Measurements from ENCODE around the gene NDUFA6. TPM values are rescaled to one million over a fixed set of nuclear protein-coding genes. Genes with fewer than 3 reads are reported as not detected.
"Not testable (repeated sequence)": the region's sequence is repeated elsewhere in the genome, so short reads cannot be mapped to it uniquely, and the experiment has no call there.

NDUFA6 gene
- polyA plus RNA-seq (2014; cell fraction: cytosol; rRNA removed), result 157 and 169 TPM in 2 replicates
- 115 and 120 TPM in 2 replicates for polyA plus RNA-seq (2014; cell fraction: nucleus; rRNA removed)

DNA sequence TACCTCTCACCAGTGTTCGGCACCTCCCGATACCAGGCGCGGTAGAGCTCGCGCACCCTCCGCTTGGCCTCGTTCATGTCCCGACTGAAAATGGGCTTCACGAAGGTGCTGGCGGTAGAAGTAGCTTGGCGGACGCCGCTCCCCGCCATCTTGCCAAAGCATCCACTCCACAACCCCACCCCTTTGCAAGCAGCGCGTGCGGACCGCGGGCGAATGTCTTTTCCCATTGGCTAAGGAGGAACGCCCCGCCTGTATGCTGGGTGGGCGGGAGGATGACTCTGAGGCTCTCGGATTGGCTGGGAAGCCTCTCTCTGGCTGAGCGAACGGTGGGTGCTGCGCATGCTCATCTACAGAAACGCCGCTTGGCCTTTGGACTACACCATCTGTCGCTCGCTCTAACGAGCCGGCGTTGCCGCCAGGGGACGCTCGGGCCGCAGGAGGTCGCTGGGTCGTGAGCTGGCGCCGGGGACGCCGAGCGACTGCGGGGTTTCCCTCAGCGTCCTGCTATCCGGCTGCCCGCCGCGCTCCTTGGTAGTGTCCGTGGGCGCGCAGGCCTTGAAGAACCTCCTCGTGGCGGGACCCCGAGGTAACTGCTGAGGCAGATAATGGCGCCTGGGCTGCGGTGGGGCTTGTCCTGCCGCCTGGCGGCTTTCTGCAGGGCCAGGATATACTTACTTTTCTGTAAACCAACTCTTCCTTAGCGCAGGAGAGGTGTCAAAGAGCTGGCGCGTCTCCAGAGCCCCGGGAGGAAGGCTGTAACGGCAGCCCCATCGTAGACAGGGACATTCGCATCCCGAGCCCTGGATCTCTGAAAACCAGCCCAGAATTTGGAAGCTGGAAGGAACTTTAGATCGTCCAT is at the start of gene NDUFA6:
Gene NDUFA6 (minus strand): TSS at position 177 of the 859 bp plus-strand sequence. CDS start 28 bp downstream, at position 149.
- DNase-seq (ENCODE audit: low spot score), result peak; percentile 99

DNA sequence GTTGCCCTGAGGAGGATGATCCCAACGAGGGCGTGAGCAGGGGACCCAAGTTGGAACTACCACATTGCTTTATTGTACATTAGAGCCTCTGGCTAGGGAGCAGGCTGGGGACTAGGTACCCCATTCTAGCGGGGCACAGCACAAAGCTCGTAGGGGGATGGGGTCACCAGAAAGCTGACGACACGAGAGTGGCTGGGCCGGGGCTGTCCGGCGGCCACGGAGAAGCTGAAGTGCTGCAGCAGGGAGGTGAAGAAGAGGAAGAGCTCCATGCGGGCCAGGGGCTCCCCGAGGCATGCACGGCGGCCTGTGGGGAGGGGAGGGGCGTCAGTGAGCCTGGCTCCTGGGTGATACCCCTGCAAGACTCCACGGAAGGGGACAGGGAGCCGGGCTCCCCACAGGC is 49.6 kb upstream of the NDUFA6 start:
- DNase-seq (ENCODE audit: low spot score), result not testable (repeated sequence)

DNA sequence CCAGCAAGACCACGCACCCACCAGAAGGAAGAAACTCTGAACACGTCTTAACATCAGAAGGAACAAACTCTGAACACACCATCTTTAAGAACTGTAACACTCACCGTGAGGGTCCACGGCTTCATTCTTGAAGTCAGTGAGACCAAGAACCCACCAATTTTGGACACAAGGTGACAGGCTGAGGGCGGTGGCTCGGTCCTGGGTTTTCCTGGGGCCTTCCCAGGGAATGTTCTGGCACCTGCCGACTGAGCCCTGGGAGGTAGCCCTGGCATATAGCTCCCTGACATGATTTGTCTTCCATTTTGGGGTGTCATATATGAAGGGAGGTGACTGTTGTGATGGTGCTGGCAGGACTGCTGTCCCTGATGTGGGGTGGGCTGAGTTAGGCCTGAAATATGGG is 48.9 kb upstream of the NDUFA6 start:
- not testable (repeated sequence) for DNase-seq (ENCODE audit: low spot score)

DNA sequence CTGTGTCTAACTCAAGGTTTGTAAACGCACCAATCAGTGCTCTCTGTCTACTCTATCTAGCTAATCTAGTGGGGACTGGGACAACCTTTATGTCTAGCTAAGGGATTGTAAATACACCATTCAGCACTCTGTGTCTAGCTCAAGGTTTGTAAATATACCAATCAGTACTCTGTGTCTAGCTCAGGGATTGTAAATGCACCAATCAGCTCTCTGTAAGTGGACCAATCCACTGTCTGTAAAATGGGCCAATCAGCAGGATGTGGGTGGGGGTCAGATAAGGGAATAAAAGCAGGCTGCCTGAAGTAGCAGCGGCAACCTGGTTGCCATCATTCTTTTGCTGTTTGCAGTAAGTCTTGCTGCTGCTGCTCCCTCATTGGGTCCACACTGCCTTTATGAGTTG is 48.4 kb upstream of the NDUFA6 start:
- DNase-seq (ENCODE audit: low spot score), result no peak

DNA sequence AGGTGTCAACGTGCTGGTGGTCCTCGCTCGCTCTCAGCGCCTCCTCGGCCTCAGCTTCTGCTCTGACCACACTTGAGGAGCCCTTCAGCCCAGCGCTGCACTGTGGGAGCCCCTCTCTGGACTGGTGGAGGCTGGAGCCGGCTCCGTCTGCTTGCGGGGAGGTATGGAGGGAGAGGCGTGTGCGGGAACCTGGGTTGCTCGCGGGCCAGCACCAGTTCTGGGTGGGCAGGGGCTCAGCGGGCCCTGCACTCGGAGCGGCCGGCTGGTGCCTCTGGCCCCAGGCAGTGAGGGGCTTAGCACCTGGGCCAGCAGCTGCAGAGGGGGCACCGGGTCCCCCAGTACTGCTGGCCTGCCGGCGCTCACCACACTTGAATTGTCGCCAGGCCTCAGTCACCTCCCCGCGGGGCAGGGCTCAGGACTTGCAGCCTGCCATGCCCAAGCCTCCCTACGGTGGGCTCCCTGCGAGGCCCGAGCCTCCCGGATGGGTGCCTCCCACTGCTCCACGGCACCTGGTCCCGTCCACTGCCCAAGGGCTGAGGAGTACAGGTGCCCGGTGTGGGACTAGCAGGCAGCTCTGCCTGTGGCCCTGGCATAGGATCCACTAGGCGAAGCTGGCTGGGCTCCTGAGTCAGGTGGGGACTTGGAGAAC is 47.7 kb upstream of the NDUFA6 start:
- DNase-seq (ENCODE audit: low spot score), result no peak

DNA sequence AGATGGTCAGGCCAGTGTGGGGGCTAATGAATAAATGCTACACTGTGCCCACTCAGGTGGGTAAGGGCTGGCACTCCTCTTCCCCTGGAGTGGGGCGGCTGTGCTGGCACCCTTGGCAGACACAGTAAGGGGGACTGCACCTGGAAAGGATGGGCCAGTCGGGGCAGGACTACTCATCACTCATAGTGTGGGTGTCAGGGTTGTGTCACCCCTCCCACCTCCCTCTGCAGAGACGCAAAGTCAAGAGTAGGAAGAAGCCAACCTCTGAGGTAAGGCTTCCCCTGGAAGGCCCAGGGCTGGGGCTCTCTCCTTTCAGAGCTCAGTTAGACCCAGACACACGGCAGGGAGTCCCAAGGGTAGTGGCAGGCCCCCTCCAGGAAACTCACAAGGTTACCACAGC is 45.1 kb upstream of the NDUFA6 start:
- DNase-seq (ENCODE audit: low spot score), result not testable (repeated sequence)

DNA sequence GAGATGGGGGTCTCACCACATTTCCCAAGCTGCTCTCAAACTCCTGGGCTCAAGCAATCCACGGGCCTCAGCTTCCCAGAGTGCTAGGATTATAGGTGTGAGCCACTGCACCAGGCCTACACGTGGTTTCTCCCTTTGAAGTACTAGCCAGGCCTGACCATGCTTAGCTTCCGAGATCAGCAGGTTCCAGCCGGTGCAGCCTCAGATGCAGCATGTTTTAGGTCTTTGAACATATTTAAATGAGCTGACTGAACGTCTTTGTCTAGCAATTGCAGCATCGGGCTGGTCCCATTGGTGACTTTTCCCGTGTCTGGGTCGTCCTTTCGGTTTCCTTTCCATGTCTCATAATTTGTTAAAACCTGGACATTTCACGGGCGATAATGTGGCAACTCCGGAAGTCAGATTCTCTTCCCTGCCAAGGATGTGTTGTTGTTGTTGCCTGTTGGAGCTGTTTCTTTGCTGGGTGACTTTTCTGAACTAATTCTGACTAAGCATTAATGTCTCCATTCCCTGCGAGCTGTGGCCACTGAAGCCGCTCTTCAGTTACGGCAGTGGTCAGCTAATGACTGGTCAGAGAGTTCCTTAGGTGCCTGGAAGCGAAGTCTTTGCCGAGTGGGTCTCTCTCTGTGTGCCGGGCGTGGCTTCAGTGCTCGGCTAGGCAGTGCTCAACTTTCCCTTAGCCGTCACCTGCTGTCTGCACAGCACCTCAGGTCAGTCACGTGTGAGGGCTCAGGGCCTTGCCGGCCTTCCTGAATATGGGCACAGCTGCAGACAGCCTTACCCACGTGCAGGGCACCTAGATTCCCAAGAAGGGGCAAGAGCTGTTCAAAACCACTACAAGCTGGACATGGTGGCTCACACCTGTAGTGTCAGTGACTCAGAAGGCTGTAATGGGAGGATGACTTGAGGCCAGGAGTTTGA is 43.8 kb upstream of the NDUFA6 start:
- no peak for DNase-seq (ENCODE audit: low spot score)

DNA sequence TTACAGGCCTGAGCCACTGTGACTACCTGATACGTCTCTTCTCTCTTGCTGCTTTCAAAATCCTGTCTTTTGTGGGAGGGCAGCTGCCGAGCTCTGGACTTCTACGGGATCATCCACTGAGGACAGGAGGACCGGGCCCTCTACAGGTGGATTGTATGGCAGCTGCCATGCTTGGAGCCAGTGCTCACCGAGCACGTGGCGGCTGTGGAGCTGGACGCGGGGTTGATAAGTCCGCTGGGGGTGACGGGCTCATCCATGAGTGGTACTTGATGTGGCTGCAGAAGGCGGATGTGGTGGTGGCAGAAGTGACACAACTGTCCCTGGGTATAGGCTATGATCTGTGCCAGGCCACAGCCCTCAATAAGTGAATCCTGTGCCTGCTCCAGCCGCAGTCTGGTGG is 41.9 kb upstream of the NDUFA6 start:
- no peak for DNase-seq (ENCODE audit: low spot score)

DNA sequence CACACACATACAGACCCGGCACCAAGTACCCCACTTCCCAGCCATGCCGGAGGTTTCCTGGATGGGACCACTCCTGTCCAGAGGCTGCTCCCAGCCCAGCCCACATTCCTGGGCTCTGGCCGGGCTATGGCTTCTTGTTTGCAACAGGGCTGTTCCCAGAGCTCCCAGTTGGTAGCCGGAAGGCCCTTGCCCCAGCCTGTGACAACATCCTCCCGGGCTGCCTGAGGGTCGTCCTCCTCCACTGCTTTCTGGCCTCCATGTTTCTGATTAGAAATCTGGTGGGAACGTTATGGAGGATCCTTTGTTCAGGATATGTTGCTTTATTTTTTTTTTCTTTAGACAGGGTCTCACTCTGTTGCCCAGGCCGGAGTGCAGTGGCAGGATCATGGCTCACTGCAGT is 41.0 kb upstream of the NDUFA6 start:
- DNase-seq (ENCODE audit: low spot score), result no peak

DNA sequence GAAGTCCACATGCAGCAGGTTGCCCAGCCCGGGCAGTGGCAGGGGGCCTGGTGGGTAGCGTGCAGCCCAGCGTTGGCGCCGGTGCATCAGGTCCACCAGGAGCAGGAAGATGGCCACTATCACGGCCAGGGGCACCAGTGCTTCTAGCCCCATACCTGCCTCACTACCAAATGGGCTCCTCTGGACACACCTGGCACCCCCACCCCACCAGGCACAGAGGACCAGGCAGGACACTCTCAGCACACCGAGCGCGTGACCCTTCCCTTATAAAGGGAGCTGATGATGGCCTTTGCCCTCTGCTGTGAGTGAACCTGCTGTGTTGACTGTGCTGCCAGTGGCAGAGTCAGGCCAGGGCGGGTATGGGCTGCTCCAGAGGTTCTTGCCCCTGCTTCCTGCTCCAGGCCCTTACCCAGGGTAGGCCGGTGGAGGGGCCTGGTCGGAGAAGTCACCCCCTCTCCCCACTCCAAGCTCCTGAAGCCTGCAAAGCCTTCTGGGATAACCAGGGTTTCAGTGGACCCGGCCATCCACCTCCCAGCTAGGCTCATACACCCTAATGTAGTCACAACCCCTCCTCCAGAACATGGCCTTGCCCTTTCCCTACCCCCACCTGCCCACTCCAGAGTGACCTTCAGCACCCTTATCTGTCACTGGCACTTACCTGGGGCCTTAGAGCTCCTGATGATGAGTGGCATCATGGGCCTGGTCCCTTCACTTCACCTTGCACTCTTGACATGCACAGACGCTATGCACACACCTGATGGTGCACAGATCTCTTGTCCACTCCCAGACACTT is 40.3 kb upstream of the NDUFA6 start, which contains the start of gene CYP2D6:
Gene CYP2D6 (minus strand): TSS at position 172 of the 793 bp plus-strand sequence. CDS start 19 bp downstream, at position 153.
- DNase-seq (ENCODE audit: low spot score), result not testable (repeated sequence)

DNA sequence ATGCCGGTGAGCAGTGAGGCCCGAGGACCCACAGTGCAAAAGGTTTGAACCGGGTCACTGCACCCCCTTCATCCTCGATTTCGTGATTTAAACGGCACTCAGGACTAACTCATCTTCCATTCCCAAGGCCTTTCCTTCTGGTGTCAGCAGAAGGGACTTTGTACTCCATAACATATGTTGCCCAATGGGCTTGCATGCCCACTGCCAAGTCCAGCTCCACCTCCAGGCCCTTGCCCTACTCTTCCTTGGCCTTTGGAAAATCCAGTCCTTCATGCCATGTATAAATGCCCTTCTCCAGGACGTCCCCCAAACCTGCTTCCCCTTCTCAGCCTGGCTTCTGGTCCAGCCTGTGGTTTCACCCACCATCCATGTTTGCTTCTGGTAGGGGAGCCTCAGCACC is 39.6 kb upstream of the NDUFA6 start:
- DNase-seq (ENCODE audit: low spot score), result not testable (repeated sequence)

DNA sequence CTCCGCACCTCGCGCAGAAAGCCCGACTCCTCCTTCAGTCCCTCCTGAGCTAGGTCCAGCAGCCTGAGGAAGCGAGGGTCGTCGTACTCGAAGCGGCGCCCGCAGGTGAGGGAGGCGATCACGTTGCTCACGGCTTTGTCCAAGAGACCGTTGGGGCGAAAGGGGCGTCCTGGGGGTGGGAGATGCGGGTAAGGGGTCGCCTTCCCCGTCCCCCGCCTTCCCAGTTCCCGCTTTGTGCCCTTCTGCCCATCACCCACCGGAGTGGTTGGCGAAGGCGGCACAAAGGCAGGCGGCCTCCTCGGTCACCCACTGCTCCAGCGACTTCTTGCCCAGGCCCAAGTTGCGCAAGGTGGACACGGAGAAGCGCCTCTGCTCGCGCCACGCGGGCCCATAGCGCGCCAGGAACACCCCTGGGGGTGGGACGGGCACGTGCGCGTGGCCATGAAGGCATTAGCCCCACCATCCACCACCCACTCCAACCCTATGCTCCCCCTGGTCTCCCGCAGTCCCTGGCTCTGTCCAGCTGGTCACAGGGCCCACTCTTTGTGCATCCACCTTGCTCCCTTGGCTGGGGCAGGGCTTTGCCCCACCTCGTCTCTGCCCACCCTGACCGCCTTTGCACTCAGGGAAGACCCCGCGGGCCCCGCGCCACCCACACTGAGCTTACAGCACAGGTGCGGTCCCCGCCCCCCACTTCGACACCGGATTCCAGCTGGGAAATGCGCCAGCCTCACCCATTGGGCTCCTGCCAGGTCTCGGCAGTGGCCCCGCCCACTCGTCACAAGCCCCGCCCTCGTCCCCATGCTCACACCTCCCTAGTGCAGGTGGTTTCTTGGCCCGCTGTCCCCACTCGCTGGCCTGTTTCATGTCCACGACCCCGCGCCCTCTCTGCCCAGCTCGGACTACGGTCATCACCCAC is 38.5 kb upstream of the NDUFA6 start:
- DNase-seq (ENCODE audit: low spot score), result not testable (repeated sequence)

DNA sequence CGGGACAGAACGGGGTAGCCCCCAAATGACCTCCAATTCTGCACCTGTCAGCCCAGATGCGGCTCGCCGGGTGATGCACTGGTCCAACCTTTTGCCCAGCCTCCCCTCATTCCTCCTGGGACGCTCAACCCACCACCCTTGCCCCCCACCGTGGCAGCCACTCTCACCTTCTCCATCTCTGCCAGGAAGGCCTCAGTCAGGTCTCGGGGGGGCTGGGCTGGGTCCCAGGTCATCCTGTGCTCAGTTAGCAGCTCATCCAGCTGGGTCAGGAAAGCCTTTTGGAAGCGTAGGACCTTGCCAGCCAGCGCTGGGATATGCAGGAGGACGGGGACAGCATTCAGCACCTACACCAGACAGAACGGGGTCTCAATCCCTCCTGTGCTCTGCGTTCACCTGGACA is 37.4 kb upstream of the NDUFA6 start:
- DNase-seq (ENCODE audit: low spot score), result not testable (repeated sequence)

DNA sequence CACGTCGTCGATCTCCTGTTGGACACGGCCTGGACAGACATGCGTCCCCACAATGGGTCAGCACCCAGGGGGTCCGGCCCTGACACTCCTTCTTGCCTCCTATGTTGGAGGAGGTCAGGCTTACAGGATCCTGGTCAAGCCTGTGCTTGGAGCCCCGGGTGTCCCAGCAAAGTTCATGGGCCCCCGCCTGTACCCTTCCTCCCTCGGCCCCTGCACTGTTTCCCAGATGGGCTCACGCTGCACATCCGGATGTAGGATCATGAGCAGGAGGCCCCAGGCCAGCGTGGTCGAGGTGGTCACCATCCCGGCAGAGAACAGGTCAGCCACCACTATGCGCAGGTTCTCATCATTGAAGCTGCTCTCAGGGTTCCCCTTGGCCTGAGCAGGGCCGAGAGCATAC is 37.0 kb upstream of the NDUFA6 start:
- DNase-seq (ENCODE audit: low spot score), result no peak

DNA sequence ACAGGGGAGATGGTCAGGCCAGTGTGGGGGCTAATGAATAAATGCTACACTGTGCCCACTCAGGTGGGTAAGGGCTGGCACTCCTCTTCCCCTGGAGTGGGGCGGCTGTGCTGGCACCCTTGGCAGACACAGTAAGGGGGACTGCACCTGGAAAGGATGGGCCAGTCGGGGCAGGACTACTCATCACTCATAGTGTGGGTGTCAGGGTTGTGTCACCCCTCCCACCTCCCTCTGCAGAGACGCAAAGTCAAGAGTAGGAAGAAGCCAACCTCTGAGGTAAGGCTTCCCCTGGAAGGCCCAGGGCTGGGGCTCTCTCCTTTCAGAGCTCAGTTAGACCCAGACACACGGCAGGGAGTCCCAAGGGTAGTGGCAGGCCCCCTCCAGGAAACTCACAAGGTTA is 33.0 kb upstream of the NDUFA6 start:
- not testable (repeated sequence) for DNase-seq (ENCODE audit: low spot score)

DNA sequence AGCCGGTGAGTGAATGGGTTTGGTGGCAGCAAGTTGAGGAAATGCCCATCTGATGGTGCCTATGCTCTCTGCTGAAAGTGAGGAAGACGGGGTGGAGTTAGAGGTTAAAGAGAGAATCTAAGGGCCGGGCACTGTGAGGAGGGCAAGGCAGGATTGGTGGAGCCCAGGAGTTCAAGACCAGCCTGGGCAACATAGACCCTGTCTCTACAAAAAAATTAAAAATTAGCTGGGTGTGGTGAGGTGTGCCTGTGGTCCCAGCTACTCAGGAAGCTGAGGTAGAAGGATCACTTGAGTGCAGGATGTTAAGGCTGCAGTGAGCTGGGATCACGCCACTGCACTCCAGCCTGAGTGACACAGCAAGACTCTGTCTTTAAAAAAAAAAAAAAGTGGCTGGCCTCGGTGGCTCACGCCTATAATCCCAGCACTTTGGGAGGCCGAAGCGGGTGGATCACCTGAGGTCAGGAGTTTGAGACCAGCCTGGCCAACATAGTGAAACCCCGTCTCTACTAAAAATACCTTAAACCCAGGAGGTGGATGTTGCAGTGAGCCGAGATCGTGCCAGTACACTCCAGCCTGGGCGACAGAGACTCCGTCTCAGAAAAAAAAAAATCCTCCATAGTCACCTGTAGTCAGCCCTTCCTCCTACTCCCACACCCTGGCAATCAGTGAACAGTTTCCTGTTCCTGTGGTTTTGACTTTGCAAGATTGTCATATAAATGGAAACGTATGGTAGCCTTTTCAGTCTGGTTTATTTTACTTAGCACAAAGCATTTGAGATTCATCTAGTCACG is 29.9 kb upstream of the NDUFA6 start:
- DNase-seq (ENCODE audit: low spot score), result not testable (repeated sequence)

DNA sequence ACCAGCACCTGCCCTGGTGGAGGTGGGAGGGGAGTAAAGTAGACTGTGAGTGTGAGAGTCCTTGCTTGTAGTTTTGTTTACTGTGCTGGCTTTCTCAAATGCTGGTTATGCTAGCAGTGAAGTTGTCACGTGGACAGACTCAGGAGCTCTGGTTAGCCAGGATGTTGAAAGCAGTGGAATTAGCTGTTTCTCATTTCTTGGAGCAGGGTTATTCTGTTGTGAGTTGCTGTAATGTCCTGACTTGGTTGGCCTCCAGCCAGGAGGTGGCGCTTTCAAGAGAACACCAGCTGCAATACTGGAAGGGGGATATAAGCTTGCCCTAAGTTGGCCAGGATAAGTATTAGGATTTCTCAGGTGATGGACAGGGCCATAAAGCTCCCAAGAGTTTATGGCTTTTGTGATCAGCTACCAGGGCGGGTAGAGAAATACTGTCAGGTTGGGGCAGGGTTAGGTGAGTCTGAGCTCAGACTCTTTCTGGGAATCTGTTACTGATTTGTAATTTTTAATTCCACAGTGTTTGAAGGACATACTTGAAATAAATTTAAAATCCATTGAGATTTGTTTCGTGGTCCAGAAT is 26.4 kb upstream of the NDUFA6 start:
- DNase-seq (ENCODE audit: low spot score), result no peak

DNA sequence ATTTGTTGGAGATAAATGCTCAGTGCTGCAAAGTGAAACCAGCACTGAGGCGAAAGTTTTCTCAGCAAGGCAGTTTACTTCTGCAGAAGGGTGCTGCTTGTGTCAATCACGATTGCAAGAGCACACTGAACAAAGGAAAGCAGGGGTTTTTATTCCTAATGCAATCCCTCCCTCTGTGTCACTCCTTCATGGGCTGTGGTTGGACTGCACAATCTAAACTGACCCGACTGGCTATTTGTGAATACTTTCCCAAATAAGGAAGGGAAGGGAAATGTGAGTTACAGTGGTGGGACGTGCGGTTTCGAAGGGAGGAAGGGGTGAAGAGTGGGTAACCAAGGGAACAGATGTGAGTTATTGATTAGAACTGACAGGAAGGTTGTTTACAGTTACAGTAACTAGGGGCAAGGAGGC is 24.9 kb upstream of the NDUFA6 start:
- DNase-seq (ENCODE audit: low spot score), result not testable (repeated sequence)

Measured in SK-N-DZ (cell line).